Activated T-helper 1 cell treated with Interleukin-2 at 50 U/mL for 16 hours (primary cell): ENCODE results near the gene DLGAP3.
"Not testable (repeated sequence)": the region's sequence is repeated elsewhere in the genome, so short reads cannot be mapped to it uniquely, and the experiment has no call there.

Experiments used
- DNase-seq: peaks from one replicate; pipeline ENCODE4 v3.0.0-alpha.2; 2020; ENCODE audit warnings: low read depth

DLGAP3 gene

DNA sequence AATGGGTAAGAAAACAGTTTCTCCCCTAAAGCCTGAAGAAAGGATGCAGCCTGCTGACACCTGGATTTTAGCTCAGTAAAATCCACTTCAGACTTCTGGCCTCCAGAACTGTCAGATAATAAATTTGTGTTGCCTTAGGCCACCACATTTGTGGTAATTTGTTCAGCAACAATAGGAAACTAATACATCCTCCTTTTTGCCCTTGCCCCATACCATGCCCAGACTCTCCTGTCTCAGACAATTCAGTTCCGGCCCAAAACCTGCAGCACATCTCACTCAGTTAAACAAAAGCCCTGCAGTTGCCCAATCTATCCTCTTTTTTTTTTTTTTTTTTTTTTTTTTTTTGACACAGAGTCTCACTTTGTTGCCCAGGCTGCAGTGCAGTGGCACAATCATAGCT is 95.7 kb downstream of the DLGAP3 start:
- no peak for DNase-seq

DNA sequence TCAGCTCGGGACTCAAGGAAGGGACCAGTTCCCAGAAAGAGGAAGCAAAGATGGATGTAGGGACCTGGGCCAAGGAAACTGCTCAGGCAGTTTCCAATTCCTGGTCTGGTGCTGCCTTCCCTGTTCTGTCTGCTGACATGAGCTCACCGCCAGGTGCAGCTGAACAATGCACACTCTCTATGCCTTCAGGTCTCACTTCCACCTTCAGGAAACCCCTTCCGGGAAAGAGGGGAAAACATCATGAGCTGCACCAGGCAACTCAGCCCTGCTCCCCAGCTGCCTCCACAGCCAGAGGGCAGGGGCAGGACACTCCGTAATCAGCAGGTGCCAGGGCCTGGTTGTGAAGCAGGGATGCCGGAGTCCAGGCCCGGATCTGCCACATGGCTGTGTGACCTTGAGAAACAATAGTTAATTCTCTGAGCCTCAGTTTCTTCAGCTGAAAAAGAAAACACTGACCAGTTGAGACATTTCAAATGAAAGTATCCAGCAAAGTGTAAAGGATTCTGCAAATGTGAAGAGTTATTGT is 97.7 kb downstream of the DLGAP3 start:
- no peak for DNase-seq

DNA sequence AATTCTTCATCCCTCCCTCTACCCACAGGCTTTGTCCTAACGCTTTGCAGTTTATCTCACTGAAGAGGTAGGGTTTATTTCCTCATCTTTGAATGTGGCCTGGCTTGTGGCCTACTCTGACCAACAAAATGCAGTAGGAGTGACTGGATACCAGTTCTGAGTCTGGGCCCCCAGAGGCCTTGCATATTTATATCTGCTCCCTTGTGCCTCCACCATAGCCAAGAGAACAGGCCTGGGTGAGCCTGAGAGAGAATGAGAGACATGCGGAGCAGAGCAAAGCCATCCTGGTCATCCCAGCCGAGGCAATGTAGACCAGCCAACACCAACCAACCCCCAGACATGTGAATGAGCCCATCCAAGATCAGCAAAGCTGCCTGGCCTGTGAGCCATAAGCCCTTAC is 100.2 kb downstream of the DLGAP3 start:
- no peak for DNase-seq

DNA sequence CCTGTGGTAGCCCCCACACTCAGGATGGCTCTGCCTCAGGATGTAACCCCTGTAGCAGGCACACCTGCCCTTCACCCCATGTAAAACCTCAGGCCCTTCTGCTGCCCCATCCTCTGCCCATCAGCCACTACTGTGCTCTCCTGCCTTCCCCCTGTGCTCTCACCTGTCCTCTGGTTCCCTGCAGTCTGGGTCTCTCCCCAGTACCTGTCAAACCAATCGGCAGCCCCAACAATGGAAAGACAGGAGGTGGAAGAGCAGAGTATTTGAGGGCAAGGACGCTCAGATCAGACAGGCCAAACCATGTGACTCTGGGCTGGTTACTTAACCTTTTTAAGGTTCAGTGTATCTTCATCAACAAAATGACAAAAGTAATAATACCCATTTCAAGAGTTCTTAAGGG is 100.8 kb downstream of the DLGAP3 start:
- DNase-seq, result no peak

DNA sequence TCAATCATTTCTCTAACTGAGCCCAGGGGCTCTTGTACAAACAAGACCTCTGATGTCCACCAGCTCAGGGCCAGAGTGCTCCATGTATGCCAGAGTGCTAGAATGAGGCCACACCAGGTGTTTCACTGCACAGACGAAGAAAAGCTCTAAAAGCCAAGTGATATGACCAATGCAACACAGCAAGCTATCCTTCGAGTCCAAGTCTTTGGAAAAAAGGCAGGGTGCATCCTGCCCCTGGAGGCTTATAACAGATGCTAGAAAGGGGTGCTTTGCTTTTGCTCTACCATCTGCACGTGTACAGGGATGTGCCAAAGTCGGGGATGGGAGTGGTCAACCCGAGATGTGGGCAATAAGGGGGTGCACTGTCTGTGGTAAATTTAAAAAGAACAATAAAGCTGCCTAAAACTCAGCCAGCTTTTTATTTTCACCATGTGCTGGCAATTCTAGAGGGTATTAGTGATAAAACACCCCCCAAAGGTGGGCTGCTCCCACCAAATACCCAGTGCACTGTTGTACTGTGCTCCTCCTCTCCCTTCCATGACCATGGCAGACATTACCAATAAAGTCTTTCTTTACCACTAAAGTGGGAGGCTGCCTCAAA is 102.0 kb downstream of the DLGAP3 start:
- DNase-seq, result no peak

DNA sequence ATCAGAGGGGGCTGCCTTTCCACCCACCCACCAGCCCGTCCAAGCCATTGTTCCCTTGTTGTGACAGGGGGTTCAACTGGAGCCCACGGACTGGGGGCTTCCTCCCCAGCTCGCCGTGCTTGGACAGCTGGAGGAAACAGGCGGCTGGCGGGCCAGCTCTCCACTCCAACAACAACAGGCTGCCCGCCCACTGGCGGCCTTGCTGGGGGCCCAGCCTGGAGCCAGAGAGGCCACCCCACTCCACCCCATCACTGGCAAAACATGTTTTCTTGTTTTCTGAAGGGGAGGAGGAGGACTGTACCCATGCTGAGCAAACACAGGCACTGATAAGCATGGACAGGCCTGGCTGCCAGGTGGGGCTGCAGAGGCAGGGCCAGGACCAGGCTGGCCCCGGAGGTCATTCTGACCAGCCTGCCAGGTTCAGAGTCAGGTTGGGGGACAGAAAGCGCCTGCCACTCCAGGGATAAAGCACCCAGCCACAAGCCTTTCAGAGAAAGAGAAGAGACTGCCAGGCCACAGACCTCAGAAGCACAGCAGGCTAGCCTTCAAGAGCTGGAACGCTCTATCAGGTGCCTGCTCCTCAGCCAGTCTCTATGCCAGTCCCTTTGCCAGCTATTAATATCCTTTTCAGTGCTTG is 103.9 kb downstream of the DLGAP3 start:
- no peak for DNase-seq

DNA sequence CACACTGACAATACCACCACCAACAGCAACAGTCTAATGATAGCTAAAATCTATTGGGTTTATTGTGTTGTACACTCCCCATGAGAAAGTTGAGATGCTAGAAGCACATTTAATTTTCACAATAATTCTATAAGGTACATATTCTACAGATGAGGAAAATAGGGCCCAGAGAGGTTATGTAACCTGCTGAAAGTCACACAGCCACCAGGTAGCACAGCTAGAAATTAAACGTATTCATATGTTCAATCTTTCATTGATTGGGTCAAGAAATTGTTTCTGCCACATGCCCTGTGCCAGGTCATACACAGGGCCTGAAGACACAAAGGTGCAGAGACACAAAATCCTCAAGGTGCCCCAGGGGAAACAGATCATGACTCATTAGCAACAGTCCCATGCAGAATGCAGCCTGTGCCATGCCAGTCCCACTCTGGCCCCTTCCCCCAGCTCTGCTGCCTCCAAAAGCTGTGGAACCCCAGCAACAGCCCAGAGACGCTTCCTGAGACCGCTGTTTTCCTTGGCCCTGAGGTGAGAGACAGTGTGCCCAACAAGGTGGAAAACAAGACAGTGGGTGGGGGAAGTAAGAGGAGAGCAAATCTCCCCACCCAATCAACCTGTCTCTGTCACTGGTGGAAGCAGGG is 104.5 kb downstream of the DLGAP3 start:
- no peak for DNase-seq

DNA sequence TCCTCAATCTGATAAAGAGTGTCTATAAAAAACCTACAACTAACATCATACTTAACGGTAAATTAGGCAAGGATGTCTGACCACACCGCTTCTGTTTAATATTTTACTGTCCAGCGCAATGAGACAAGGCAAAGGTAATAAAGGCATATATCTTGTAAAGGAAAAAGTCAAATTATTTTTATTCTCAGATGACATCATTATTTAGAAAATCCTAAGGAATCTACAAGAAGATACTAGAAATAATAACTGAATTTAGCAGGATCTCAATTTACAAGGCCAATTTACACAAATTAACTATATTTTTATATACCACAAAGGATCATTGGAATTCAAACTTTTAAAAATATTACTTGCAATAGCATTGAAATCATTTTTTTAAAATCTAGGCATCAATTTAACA is 107.2 kb downstream of the DLGAP3 start:
- no peak for DNase-seq

DNA sequence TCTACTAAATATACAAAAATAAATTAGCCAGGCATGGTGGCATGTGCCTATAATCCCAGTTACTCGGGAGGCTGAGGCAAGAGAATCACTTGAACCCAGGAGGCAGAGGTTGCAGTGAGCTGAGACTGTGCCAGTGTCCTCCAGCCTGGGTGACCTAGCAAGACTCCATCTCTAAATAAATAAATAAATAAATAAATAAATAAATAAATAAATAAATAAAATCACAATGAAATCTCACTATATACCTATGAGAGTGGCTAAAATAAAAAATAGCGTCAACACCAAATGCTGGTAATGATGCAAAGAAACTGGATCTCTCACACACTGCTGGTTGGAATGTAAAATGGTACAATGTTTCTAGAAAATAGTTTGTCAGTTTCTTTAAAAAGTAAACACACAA is 110.6 kb downstream of the DLGAP3 start:
- not testable (repeated sequence) for DNase-seq

DNA sequence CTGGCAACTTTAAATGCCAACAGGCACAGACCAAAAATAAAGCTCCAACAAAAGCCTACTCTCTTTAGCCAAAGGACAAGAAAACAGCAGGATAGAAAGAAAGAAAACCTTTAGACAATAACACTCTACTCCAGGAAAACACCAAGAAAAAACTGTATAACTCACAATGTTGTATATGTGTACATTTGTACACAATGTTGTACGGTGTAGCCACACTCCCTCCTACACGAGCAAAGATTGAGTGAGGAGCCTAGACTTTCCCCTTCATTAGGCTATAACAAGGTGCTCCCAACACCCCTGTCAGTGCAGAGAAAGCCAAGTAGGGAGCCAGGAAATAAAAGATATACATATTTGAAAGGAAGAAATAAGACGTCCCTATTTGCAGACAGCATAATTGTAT is 112.7 kb downstream of the DLGAP3 start:
- no peak for DNase-seq

DNA sequence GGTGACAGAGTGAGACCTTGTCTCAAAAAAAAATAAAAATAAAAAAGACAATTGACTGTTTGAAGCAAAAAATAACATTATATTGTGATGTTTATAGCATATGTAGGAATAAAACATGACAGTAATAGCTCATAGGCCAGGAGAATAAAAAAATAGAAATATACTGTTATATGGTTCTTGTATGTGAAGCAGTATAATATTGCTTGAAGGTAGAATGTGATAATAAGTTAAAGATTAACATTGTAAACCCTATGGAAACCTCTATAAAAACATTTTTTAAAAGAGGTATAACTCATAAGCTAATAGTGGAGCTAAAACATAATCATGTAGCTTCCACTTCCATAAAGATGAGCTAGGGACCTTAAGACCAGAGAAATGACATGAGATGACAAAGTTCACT is 113.1 kb downstream of the DLGAP3 start:
- no peak for DNase-seq
